Thoracic aorta (tissue), 2 donors: ENCODE data around the gene HLA-A. TPM values are rescaled to one million over a fixed set of nuclear protein-coding genes. Genes with fewer than 3 reads are reported as not detected.
"Not testable (repeated sequence)": the region's sequence is repeated elsewhere in the genome, so short reads cannot be mapped to it uniquely, and the experiment has no call there.

Experiments
- ATAC-seq: fragments of 150-250 bp; one replicate; pipeline ENCODE4 v1.8.0; 2017; ENCODE audit warnings: low read depth; ENCODE audit not compliant: insufficient number of reproducible peaks, low FRiP score
- DNase-seq: peaks from one replicate; pipeline ENCODE4 v3.0.0-alpha.2; 2020; ENCODE audit warnings: low spot score
- H3K27ac ChIP-seq, 2 donors: fragments of 200-600 bp; sonication (generic); 1 replicate in 1 of 2; 2 replicates in 1 of 2; pipeline ENCODE4 v1.5.1; 2016; ENCODE audit warnings: mild to moderate bottlenecking in 2 of 2, moderate library complexity in 2 of 2
- H3K27me3 ChIP-seq: fragments of 200-600 bp; sonication (generic); replicated peaks from 2 replicates; pipeline ENCODE4 v1.6.0; 2016; ENCODE audit warnings: mild to moderate bottlenecking; ENCODE audit not compliant: insufficient read depth
- H3K36me3 ChIP-seq: fragments of 200-600 bp; sonication (generic); one replicate; pipeline ENCODE4 v1.5.1; 2016
- H3K4me1 ChIP-seq, 2 donors: fragments of 200-600 bp; sonication (generic); 1 replicate in 1 of 2; 2 replicates in 1 of 2; pipeline versions ENCODE4 v1.5.1 to v1.6.0; 2016; ENCODE audit warnings: low read depth in 2 of 2, mild to moderate bottlenecking in 1 of 2; ENCODE audit not compliant: control insufficient read depth in 1 of 2
- H3K4me3 ChIP-seq: fragments of 200-600 bp; sonication (generic); 2 replicates; pipeline ENCODE4 v1.5.1; 2016; ENCODE audit warnings: mild to moderate bottlenecking
- H3K9me3 ChIP-seq: fragments of 200-600 bp; sonication (generic); 2 replicates; pipeline ENCODE4 v1.5.1; 2016
- total RNA-seq, 2 donors: library from RNA; depleted of rRNA; stranded (reverse); fragments of >200 nt; gene quantifications; one replicate each; pipeline versions ENCODE4 v1.1.0 to v1.2.3, GENCODE V29; 2016
- TF ChIP-seq, protein P1 (sequence below): fragments of 200-600 bp; sonication (generic); IDR thresholded peaks from one replicate; pipeline ENCODE4 v1.5.1; 2019; ENCODE audit warnings: antibody characterized with exemption

Gene HLA-A
- total RNA-seq, 2 donors from 2014 or later, result 525 to 870 TPM

GRCh38 chr6:29925727-29926412, 16.5 kb upstream of the HLA-A start:
- H3K36me3 ChIP-seq, result no peaks in the 10 kb centered on the region
- no peaks in the 10 kb centered on the region for H3K9me3 ChIP-seq
- H3K27me3 ChIP-seq, result no peaks in the 10 kb centered on the region
- DNase-seq, result no peak
- peak overlapping the region; percentile 95 for H3K4me3 ChIP-seq
- no peak for ATAC-seq
- H3K27ac ChIP-seq, result peak overlapping the region in 1 of 2 donors; percentile 91
- TF ChIP-seq, protein P1, sequence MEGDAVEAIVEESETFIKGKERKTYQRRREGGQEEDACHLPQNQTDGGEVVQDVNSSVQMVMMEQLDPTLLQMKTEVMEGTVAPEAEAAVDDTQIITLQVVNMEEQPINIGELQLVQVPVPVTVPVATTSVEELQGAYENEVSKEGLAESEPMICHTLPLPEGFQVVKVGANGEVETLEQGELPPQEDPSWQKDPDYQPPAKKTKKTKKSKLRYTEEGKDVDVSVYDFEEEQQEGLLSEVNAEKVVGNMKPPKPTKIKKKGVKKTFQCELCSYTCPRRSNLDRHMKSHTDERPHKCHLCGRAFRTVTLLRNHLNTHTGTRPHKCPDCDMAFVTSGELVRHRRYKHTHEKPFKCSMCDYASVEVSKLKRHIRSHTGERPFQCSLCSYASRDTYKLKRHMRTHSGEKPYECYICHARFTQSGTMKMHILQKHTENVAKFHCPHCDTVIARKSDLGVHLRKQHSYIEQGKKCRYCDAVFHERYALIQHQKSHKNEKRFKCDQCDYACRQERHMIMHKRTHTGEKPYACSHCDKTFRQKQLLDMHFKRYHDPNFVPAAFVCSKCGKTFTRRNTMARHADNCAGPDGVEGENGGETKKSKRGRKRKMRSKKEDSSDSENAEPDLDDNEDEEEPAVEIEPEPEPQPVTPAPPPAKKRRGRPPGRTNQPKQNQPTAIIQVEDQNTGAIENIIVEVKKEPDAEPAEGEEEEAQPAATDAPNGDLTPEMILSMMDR, result no peak
- H3K4me1 ChIP-seq, result peaks cover 0 to 3% of the 10 kb centered on the region in 2 donors

DNA sequence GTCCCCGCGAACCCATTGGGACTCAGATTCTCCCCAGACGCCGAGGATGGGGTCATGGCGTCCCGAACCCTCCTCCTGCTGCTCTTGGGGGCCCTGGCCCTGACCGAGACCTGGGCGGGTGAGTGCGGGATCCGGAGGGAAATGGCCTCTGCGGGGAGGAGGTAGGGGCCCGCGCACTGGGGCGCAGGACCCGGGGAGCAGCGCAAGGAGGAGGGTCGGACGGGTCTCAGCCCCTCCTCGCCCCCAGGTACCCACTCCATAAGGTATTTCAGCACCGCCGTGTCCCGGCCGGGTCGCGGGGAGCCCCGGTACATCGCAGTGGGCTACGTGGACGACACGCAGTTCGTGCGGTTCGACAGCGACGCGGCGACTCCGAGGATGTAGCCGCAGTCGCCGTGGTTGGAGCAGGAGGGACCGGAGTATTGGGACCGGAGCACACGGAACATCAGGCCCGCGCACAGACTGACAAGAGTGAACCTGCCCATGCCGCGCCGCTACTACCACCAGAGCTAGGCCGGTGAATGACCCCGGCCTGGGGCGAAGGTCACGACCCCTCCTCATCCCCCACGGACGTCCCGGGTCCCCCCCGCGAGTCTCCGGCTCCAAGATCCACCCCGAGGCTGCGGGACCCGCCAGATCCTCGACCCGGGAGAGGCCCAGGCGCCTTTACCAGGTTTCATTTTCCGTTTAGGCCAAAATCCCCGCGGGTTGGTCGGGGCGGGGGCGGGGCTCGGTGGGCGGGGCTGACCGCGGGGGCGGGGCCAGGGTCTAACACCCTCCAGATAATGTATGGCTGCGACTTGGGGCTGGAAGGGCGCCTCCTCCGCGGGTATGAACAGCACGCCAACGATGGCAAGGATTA, 15.7 kb upstream of the HLA-A start:
- TF ChIP-seq, protein P1, result no peak
- no peaks in the 10 kb centered on the region for H3K36me3 ChIP-seq
- DNase-seq (no peak), ATAC-seq (peak; percentile 61)
- peaks cover 0 to 3% of the 10 kb centered on the region in 2 donors for H3K4me1 ChIP-seq
- peak overlapping the region in 1 of 2 donors; percentile 91 for H3K27ac ChIP-seq
- peak overlapping the region; percentile 95 for H3K4me3 ChIP-seq
- H3K9me3 ChIP-seq, result no peaks in the 10 kb centered on the region
- no peaks in the 10 kb centered on the region for H3K27me3 ChIP-seq

GRCh38 chr6:29927275-29927569, 15.1 kb upstream of the HLA-A start:
- Histone ChIP-seq H3K27ac (peak overlapping the region in 1 of 2 donors; percentile 91), H3K36me3 (no peaks in the 10 kb centered on the region), H3K27me3 (no peaks in the 10 kb centered on the region), H3K9me3 (no peaks in the 10 kb centered on the region), H3K4me3 (peak overlapping the region; percentile 95), H3K4me1 (peaks cover 0 to 3% of the 10 kb centered on the region in 2 donors)
- no peak for ATAC-seq
- no peak for DNase-seq
- TF ChIP-seq, protein P1, result no peak

- TF ChIP-seq, protein P1, result no peak
- ATAC-seq, result no peak
- Histone ChIP-seq H3K27ac (no peak overlapping the region), H3K4me1 (peaks cover 0 to 3% of the 10 kb centered on the region in 2 donors), H3K4me3 (no peak overlapping the region), H3K27me3 (no peaks in the 10 kb centered on the region), H3K36me3 (no peaks in the 10 kb centered on the region), H3K9me3 (no peaks in the 10 kb centered on the region)
- DNase-seq, result no peak
Observed at GRCh38 chr6:29927841-29928388, 14.4 kb upstream of the HLA-A start.

DNA sequence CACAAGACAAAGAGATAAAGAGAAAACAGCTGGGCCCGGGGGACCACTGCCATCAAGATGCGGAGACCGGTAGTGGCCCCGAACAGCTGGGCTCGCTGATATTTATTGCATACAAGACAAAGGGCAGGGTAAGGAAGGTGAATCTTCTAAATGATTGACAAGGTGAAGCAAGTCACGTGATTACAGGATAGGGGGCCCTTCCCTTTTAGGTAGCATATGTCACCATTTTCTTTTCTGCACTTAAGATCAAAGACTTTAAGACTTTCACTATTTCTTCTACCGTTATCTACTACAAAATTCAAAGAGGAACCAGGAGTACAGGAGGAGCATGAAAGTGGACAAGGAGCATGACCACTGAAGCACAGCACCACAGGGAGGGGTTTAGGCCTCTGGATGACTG, 12.3 kb upstream of the HLA-A start:
- not testable (repeated sequence) for H3K27ac ChIP-seq, H3K9me3 ChIP-seq, H3K4me3 ChIP-seq, DNase-seq, H3K4me1 ChIP-seq, ATAC-seq, H3K27me3 ChIP-seq, H3K36me3 ChIP-seq
